ENCODE results near the gene C1orf167.

The C1orf167 gene

DNA sequence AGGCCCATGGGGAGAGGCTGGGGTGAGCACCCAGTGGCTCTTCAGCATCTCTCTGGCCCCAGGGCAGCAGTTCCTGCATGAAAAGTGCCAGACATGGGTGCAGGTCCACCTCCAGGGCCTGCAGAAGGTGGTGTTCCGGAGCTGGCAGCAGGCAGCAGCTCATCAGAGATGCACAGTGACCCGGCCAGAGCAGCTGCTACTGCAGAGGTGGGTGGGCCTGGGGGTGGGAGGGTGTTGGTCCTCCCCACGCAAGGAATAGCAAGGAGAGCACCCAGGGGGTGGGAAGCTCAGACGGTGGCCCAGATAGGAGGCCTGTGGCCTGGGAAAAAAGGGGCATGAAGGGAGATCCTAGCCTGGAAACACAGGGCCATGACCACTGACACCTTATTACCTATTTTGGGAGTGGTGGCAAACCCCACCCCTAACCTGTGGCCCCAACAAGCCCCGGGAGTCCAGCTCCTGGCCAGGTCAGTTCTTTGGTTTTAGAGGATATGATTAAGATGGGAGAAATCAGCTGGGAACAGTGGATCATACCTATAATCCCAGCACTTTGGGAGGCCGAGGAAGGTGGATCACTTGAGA lies 20.2 kb downstream of the C1orf167 start:
- H3K4me1 ChIP-seq: peaks cover 0 to 23% (median 18%) of the 10 kb centered on the region in 4 donors
- H3K36me3 ChIP-seq: no peaks in the 10 kb centered on the region
- no peak overlapping the region for H3K27ac ChIP-seq
- H3K4me3 ChIP-seq: no peak overlapping the region
- intact Hi-C loops (cut with DNase I; ENCODE audit: low total_unique reads): no loop called here
- TF ChIP-seq, protein P1, sequence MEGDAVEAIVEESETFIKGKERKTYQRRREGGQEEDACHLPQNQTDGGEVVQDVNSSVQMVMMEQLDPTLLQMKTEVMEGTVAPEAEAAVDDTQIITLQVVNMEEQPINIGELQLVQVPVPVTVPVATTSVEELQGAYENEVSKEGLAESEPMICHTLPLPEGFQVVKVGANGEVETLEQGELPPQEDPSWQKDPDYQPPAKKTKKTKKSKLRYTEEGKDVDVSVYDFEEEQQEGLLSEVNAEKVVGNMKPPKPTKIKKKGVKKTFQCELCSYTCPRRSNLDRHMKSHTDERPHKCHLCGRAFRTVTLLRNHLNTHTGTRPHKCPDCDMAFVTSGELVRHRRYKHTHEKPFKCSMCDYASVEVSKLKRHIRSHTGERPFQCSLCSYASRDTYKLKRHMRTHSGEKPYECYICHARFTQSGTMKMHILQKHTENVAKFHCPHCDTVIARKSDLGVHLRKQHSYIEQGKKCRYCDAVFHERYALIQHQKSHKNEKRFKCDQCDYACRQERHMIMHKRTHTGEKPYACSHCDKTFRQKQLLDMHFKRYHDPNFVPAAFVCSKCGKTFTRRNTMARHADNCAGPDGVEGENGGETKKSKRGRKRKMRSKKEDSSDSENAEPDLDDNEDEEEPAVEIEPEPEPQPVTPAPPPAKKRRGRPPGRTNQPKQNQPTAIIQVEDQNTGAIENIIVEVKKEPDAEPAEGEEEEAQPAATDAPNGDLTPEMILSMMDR (IDR thresholded peaks at IDR 0.05): no peak
- H3K27me3 ChIP-seq: no peaks in the 10 kb centered on the region
- DNase-seq: no peak
- no peaks in the 10 kb centered on the region for H3K9me3 ChIP-seq

DNA sequence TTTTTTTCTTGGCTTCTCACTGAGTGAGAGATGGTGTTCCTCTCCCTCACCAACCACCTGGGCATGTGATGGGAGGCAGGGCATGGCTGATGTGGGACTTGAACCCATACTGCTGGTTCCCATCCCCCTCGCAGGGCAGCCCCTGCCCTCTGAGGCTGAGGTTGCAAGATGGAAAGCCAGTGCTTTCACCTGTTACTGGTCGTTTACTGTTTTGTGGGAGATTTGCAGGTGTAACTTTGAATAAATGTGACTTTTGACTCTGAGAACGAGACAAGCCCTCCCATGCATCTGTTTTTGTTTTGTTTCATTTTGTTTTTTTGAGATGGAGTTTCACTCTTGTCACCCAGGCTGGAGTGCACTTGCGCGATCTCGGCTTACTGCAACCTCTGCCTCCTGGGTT lies 21.6 kb downstream of the C1orf167 start:
- H3K36me3 ChIP-seq: no peaks in the 10 kb centered on the region
- no peaks in the 10 kb centered on the region for H3K27me3 ChIP-seq
- no peak overlapping the region for H3K27ac ChIP-seq
- H3K4me3 ChIP-seq: no peak overlapping the region
- TF ChIP-seq, protein P1 (IDR thresholded peaks at IDR 0.05): no peak
- peaks cover 6 to 37% (median 32%) of the 10 kb centered on the region in 4 donors for H3K4me1 ChIP-seq
- DNase-seq: no peak
- no peaks in the 10 kb centered on the region for H3K9me3 ChIP-seq
- intact Hi-C loops (cut with DNase I; ENCODE audit: low total_unique reads): no loop called here

DNA sequence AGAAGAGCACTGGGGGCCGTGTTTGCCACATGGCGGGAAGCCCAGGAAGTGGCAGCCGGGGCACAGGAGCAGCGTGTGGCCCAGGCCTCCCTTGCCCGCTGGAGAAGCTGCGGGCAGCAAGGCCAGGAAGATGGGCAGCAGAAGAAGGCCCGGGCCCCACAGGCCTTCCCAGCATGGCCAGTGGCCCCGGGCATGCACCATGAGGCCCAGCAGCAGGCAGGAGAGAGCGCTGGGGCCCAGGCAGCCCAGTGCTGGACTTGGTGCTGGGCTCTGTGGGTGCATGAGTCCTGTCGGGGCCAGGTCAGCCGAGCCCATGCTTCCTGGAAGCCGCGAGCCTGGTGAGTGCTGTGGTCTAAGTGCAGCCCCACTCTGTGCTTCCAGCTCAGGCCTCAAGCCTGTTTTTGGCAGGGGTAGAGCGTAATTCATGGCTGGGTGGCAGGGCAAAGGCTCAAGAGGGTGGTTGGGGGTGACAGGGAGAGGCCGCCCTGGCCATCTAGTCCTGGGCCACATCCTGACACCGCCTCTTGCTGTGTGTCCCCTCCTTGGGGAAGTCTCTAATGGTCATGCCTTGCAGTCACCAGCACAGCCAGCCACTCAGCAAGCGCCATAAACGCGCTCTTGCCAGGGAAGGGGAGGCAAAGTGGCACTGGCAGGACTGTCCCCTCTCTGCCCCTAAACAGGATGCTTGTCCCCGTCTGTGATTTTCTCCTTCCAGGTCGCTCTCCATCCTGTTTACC lies 22.4 kb downstream of the C1orf167 start:
- DNase-seq: no peak
- intact Hi-C loops (cut with DNase I; ENCODE audit: low total_unique reads): no loop called here
- no peaks in the 10 kb centered on the region for H3K9me3 ChIP-seq
- H3K27me3 ChIP-seq: no peaks in the 10 kb centered on the region
- H3K36me3 ChIP-seq: no peaks in the 10 kb centered on the region
- peak overlapping the region; percentile 43 to 47 for H3K27ac ChIP-seq
- H3K4me1 ChIP-seq: peaks cover 6 to 45% (median 40%) of the 10 kb centered on the region in 4 donors
- TF ChIP-seq, protein P1 (IDR thresholded peaks at IDR 0.05): no peak
- peak overlapping the region in 1 of 2 donors; percentile 47 for H3K4me3 ChIP-seq

GRCh38 chr1:11784993-11785769 lies 23.2 kb downstream of the C1orf167 start:
- DNase-seq: peak; percentile 56 to 82
- intact Hi-C loops (cut with DNase I; ENCODE audit: low total_unique reads): loop anchor here (5.0 kb wide), 1 partner anchor 122 kb away; no protein-coding TSS in a partner anchor
- H3K4me1 ChIP-seq: peaks cover 9 to 53% (median 48%) of the 10 kb centered on the region in 4 donors
- TF ChIP-seq, protein P1 (IDR thresholded peaks at IDR 0.05): peak; percentile 78
- peaks cover 0 to 7% (median 0%) of the 10 kb centered on the region in 3 donors for H3K36me3 ChIP-seq
- no peaks in the 10 kb centered on the region for H3K27me3 ChIP-seq
- no peaks in the 10 kb centered on the region for H3K9me3 ChIP-seq
- peak overlapping the region; percentile 20 to 47 for H3K4me3 ChIP-seq
- peak overlapping the region; percentile 43 to 47 for H3K27ac ChIP-seq

- Histone ChIP-seq H3K9me3 (no peaks in the 10 kb centered on the region), H3K4me1 (peaks cover 12 to 61% (median 55%) of the 10 kb centered on the region in 4 donors), H3K27me3 (no peaks in the 10 kb centered on the region), H3K36me3 (peaks cover 0 to 11% (median 0%) of the 10 kb centered on the region in 3 donors), H3K27ac (no peak overlapping the region), H3K4me3 (no peak overlapping the region)
- no peak for DNase-seq
- intact Hi-C loops (cut with DNase I; ENCODE audit: low total_unique reads): loop anchor here (5.0 kb wide), 1 partner anchor 121 kb away; no protein-coding TSS in a partner anchor
- TF ChIP-seq, protein P1 (IDR thresholded peaks at IDR 0.05): no peak
Observed at GRCh38 chr1:11786168-11786567, 24.2 kb downstream of the C1orf167 start.
